ENCODE data around the gene ZNF552.
"Not testable (repeated sequence)": the region's sequence is repeated elsewhere in the genome, so short reads cannot be mapped to it uniquely, and the experiment has no call there.

ZNF552 gene

DNA sequence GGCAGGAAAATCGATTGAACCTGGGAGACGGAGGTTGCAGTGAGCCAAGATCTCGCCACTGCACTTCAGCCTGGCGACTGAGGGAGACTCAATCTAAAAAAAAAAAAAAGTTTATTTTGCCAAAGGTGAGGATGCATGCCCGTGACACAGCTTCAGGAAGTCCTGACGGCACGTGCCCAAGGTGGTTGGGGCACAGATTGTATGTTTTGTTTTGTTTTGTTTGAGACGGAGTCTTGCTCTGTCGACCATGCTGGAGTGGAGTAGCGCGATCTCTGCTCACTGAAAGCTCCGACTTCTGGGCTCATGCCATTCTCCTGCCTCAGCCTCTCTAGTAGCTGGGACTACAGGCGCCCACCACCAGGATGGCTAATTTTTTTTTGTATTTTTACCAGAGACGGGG lies 3.3 kb upstream of the ZNF552 start:
- DNase-seq: no peak

DNA sequence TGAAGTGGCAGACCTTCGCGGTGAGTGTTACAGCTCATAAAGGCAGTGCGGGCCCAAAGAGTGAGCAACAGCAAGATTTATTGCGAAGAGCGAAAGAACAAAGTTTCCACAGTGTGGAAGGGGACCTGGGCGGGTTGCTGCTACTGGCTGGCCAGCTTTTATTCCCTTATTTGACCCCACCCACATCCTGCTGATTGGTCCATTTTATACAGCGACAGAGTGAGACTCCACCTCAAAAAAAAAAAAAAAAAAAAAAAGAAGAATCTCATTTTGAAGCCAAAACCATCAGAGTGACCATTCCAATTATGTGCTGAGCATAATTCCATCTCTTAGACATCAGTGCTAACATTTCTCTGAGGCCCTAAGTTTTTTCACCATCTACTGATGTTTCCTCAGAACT lies 1.9 kb upstream of the ZNF552 start:
- no peak for DNase-seq

DNA sequence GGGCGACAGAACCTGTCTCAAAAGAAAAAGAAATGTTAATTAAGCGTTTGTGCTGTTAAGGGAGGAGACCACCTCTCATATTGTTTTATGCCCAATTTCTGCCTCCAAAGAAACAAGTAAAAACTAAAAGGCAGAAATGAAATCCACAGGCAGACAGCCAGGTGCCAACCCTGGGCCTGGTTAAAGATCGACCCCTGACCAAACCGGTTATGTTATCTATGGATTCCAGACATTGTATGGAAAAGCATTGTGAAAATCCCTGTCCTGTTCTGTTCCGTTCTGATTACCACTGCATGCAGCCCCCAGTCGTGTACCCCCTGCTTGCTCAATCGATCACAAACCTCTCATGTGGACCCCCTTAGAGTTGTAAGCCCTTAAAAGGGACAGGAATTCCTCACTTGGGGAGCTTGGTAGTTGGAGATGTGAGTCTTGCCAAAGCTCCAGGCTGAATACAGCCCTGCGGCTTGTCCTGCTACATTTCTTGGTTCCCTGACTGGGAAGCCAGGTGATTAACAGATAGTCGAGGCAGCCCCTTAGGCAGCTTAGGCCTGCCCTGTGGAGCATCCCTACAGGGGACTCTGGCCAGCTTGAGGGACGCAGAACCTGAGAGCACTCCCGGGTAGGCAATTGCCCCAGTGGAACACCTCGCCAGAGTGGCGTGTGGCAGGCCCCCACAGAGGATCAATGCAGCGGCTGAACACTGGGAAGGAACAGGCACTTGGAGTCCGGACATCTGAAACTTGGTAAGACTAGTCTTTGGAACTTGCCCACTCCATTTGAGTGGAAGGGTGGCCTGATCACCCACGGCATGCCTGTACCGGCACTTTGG lies 748 bp upstream of the ZNF552 start:
- no peak for DNase-seq

DNA sequence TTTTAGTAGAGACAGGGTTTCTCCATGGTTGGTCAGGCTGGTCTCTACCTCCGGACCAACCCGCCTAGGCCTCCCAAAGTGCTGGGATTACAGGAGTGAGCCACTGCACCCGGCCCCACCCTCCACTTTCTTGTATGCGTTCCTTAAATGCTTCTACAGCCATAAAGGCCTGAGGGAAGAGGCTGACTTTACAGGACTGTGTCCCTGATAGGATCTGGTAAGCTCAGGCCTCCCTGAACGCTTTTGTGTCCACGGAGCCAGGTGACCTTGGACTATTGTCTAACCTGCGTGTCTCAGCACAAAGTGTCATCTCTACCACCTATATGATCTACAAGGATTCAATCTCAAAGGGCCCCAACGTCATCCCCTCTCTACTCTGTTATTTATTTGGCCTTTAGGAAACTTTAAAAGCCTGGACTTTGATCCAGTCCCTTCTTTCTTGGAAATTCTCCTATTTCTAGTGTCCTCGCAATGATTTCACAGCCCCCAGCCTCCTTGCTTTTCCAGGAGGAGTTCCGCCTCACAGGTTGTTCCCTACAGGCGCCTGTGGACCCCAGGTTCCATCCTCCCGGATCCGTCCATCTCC lies 701 bp downstream of the ZNF552 start:
- DNase-seq: peak; percentile 14

DNA sequence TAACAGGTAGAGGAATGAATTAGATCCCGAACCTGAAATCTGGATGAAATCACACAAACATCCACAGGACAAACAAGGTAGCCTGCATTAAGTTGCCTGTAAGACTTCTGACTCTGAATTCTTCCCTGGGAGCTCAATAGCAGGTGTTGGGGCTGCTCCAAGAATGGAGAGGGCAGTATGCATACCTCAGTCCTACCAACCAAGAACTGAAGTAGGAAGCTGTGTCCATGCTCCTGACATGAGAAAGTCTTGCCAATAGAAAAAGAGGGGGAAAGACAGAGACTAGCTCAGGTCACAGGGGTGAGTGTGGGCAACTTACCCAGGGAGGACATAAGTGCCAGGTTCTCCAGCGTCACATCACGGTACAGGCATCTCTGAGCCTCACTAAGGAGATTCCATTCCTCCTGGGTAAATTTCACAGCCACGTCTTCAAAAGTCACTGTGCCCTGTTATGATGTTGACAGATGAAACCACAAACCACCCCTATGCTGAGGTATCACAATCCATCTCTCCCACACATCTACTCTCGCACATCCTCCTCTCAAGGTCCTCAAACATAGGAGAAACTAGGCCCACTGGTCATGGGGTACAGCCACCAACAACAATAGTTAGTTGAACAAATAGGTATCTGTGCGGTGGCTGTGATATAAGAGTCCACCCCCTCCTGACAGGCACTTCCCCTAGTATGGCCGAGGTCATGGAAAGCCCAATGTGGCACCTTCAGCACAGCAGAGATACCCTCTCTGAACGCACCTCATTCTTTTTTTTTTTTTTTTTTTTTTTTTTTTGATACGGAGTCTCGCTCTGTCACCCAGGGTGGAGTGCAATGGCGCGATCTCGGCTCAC lies 1.5 kb downstream of the ZNF552 start:
- DNase-seq: not testable (repeated sequence)

DNA sequence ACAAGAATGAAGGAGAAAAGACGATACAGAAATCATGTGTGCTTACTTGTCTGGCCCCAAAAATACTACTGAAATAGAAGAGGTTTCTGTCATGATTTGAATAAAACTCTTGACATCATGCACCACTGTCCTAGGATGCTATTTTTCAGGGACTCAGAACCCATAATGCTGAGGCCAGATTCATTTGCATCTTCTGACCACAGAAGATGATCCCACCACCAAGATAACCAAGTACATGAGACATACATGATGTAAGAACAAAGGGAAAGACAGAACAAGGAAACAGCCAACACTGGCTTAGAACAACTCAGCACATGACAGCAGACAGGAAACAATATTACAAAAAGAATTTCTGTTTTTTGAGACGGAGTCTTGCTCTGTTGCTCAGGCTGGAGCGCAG lies 2.5 kb downstream of the ZNF552 start:
- DNase-seq: no peak

DNA sequence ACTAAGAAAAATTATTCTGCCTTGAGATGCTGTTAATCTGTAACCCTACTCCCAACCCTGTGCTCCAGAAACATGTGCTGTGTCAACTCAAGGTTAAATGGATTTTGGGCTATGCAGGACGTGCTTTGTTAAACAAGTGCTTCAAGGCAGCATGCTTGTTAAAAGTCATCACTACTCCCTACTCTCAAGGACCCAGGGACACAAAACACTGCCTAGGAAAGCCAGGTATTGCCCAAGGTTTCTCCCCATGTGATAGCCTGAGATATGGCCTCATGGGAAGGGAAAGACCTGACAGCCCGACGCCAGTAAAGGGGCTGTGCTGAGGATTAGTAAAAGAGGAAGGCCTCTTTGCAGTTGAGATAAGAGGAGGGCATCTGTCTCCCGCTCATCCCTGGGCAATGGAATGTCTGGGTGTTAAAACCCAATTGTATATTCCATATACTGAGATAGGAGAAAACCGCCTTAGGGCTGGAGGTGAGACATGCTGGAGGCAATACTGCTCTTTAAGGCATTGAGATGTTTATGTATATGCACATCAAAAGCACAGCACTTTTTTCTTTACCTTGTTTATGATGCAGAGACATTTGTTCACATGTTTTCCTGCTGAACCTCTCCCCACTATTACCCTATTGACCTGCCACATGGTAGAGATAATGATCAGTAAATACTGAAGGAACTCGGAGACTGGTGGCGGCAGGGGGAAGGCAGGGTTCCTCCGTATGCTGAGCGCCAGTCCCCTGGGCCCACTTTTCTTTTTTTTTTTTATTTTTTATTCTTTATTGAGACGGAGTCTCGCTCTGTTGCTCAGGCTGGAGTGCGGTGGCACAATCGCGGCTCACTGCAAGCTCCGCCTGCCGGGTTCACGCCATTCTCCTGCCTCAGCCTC lies 4.1 kb downstream of the ZNF552 start:
- DNase-seq: peak; percentile 77

DNA sequence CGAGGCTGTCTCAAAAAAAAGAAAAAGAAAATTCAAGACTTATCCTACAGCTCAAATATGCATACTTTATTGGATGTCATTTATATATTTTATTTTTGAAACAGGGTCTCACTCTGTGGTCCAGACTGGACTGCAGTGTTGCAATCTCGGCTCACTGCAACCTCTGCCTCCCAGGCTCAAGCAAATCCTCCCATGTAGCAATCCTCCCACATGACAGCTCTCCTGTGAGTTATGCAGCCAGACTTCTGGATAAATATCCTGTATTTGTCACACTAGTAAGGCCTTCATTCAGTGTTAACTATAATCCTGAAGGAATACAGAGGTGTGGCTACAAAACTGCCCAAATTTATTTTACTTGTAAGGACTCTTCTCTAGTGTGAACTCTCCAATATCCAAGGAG lies 7.2 kb downstream of the ZNF552 start:
- no peak for DNase-seq

DNA sequence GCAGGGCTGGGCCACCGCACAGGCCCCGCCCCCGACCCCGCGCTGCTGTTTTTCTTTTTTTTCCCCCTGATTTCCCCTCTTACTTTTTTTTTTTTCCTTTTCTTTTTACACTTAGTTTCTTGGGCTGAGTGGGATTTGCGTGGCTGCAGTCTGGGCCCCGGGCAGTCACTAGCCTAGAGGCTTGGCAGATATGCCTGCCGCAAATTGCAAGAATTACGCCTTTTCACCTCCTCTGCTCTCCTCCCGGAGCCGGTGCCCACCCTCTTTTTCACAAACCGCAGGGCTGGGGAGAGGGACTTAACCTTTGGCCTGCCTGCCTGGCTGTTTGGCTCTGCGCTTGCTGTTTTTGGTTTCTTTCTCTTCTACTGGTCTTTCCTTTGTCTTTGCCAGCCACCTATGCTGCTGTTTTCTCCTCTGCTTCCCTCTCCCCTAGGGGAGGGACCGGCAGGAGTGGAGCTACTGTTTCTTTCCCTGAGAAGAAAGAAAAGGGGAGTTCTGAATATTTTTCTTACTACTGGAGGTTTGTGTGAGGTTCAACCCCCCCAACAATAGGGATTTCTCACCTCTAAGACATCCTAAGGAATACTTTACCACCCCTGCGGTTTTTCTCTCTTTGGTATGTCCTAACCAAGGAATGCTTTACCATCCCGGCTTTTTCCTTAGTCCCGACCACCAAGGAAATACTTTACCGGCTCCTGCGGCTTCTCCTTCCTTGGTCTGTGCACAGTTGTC lies 11.0 kb downstream of the ZNF552 start:
- no peak for DNase-seq

DNA sequence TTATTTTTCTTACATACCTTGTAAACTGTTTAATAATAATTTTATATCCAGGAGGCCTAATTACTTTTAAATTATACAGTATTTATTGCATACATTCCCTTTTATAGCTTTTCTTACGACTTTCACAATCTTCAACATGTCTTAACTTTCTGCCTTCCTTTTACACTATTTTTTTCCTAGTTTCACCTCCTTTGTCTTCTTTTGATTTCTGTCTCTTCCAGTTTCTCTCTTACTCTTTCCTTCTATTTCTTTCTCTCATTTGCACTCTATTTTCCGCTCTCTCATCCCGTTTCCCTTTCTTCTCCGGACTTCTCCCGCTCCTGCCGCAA lies 11.5 kb downstream of the ZNF552 start:
- no peak for DNase-seq

DNA sequence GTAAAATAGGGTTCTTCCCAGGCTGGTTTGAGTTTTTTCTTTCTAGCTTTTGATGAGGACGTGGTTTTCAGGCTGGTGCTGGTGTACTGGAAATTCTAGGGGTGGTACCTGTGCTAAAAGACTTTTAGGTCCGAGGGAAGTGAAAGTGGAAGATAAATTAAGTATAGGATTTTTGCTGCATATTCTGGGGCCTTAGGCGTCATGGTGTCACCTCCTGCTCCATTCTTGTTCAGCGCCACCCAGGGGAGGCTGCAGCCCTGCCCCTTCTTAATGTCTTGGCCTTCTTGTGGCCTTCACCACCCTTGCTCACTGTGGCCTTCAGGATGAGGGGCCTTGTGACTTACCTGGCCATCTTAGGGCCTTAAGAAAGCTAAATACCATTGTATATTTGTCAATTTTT lies 12.4 kb downstream of the ZNF552 start:
- DNase-seq: no peak

DNA sequence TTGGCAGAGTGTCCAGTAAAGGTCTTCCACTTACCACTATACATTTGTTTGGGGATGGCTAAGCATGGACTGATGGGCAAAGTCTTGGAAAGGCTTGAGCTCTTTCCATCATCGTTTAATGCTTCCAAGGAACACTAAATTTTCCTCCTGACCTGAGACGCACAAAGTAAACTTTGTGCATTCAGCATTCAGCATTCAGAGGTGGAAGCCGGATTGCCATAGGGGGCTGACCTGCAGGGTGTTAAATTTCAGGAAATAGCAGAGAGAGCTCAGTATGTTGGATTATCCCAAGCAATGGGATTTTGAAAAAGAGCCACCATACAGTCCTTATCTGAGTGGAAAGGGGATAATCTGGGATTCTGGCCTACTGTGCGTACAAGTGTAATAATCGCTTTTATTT lies 14.0 kb downstream of the ZNF552 start:
- peak; percentile 90 for DNase-seq

DNA sequence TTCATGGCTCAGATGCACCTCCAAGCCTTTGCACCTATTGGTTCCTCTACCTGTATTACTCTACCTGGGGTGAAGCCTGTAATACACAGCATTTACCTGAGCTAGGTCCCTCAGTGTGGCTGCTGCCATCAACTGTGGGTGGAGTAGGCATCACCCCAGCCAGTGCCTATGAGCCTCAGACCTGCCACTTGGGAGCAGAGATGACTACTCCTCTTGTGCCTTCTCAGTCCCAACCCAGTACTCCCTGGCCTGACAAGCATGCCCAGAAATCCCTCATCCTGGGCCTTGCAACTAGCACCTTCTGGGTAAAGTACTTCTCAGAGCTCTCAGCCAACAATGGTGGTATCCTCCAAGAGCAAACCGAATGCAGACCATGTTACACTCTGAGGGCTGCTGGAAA lies 18.1 kb downstream of the ZNF552 start:
- DNase-seq: not testable (repeated sequence)

DNA sequence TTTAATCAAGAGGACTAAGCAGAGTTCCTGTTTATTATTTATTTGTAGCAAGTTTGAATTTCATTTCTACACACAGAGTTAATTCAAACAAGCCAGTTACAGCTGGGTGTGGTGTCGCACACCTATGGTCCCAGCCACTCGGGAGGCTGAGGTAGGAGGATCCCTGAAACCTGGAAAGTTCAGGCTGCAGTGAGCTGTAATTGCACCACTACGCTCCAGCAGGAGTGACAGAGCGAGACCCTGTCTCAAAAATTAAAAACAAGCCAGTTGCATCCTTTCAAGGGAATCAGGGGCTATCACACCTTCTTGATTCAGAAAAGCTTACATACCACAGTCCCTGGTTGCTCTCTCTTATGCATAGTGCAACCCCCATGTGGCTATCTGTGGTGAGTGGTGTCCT lies 25.4 kb downstream of the ZNF552 start:
- no peak for DNase-seq

DNA sequence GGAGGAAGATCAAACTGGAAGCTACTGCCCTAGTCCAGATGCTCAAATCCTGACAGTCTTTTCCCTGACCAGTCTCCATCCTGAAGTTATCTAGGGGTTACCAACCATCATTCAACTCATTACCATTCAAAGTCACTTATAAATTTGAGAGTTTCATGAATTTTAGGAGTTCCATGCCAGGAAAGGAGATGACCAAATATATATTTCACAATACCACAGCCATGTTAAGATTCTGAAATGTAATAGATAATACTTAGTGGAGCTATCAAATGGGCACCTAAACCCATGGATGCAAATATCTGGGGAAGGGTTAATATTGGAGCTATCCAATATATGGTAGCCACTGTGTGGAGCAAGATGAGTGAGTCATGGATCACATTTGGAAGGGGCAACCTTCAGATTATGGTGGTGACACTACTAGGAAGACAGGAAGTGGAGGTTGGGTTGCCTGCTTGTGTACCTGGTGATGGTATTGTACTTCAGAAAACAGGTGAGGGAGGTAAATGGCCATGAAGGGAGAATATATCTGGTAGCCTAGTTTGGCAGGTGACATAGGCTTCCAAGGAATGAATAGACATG lies 26.5 kb downstream of the ZNF552 start:
- no peak for DNase-seq

DNA sequence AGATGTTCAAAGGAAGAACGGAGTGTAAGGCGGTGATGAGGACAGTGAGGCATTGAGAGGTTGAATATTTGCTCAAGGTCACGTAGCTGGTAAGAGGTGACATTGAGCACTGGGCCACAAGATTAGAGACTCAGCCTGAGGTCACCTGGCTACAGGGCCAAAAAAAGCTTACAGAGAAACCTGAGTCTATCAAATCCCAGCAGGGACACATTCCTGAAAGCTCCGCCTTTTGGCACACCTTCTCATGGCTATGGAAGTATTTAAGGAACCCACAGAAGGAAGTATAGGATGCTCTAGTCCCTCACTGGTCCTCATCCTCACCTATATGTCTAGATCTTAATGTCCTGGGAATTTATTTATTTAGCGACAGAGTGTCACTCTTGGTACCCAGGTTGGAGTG lies 27.8 kb downstream of the ZNF552 start:
- no peak for DNase-seq

DNA sequence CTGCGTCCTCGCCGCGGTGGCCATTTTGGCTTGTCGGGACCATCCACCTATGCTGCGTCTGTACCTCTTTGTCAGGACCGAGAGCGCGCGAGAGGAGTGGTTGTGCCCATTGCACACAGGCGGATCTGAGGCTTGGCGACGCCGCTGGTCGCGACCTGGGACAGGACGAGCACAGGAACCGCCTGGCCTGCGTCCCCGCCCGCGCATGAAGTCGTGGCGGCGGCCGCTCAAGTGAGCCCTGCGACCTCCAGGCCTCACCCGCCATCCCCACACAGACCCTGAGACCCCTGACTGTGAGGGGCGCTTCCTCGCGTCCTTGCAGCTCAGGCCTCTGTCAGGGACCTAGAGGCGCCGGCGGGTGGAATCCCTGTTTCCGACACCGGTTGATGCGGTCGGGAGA lies 28.4 kb downstream of the ZNF552 start:
- DNase-seq: no peak

DNA sequence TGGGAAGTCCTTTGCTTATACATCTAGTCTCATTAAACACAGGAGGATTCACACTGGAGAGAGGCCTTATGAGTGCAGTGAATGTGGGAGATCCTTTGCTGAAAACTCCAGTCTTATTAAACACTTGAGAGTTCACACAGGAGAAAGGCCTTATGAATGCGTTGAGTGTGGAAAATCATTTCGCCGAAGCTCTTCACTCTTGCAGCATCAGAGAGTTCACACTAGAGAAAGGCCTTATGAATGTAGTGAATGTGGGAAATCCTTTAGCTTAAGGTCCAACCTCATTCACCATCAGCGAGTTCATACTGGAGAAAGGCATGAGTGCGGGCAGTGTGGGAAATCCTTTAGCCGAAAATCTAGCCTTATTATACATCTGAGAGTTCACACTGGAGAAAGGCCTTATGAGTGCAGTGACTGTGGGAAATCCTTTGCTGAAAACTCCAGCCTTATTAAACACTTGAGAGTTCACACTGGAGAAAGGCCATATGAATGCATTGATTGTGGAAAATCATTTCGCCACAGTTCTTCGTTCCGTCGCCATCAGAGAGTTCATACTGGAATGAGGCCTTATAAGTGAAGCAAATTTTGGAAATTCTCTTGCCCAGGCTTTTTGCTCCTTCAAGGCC lies 35.4 kb downstream of the ZNF552 start:
- DNase-seq: no peak

DNA sequence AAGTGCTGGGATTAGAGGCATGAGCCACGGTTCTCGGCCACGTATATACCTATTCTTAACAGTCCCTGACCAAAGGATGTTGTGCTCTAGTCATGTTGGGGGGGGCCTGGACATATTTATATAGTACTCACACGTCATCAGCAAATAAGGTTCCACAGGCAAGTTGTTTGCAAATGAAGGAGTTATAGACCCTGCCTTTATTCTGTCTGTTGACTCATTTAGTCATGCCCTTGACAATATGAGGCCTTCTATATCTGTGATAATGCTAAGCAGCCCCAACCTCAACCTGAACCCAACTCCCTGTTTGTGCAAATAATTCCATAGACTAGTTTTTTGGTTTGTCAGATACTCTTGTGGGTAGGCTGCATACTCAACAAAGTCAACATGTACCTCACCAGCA lies 36.4 kb downstream of the ZNF552 start:
- no peak for DNase-seq

DNA sequence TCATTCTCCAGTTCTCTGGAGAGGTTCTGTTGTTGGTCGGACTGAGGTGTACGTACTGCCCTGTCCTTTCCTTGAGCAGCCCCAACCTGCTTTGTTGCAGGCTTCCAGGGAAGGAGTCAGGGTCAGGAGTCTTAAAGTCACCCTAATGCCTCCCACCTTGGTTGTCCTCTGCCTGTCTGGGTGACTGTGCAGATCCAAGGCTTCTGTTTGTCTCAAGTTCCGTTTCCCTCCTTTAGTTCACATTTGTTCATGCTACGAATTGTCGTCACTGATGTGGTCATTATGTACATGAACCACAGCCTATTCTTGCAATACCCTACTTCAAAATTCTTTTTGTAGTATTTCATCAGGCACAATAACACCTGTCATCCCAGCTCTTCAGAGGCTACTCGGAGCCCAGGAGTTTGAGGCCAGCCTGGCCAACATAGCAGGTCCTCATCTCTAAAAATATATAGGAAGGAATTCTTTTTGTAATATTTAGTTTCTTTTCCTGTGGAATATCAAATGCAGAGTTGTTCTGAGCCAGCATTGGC lies 37.9 kb downstream of the ZNF552 start:
- DNase-seq: no peak

DNA sequence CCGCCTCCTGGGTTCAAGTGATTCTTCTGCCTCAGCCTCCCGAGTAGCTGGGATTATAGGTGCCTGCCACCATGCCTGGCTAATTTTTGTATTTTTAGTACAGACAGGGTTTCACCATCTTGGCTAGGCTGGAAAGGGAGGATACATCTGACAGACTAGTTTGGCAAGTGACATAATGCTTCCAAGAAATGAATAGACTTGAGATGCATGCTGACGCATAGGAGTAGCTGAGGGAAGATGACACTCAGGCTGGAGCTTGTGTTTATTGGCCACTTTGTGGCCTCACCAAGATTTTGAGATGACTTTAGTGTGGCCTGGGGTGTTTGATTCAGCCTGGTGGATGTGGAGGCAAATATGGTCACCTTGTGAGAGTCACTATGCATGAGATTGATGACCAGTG lies 41.2 kb downstream of the ZNF552 start:
- DNase-seq: no peak
